Esophagus muscularis mucosa (tissue), 3 donors: ENCODE data around the gene NCLN.

Source experiments
- POLR2A ChIP-seq: fragments of 450-650 bp; IDR thresholded peaks from one replicate; pipeline ENCODE4 v1.6.1; 2017; ENCODE audit warnings: antibody characterized with exemption, moderate library complexity, mild to moderate bottlenecking, low read depth
- POLR2AphosphoS5 ChIP-seq, 2 donors: sonication (generic); formaldehyde crosslinking; IDR thresholded peaks; one replicate each; pipeline ENCODE4 v1.6.1; 2017; ENCODE audit warnings: antibody characterized with exemption in 2 of 2
- TF ChIP-seq, protein P1 (sequence below), 3 experiments: fragments of 200-600 bp in 2 of 3; fragments of 450-650 bp in 1 of 3; sonication (generic) in 2 of 3; IDR thresholded peaks; one replicate each; pipeline ENCODE4 v1.5.1; 2017 to 2019; ENCODE audit warnings: antibody characterized with exemption in 3 of 3, mild to moderate bottlenecking in 2 of 3, moderate library complexity in 1 of 3

DNA sequence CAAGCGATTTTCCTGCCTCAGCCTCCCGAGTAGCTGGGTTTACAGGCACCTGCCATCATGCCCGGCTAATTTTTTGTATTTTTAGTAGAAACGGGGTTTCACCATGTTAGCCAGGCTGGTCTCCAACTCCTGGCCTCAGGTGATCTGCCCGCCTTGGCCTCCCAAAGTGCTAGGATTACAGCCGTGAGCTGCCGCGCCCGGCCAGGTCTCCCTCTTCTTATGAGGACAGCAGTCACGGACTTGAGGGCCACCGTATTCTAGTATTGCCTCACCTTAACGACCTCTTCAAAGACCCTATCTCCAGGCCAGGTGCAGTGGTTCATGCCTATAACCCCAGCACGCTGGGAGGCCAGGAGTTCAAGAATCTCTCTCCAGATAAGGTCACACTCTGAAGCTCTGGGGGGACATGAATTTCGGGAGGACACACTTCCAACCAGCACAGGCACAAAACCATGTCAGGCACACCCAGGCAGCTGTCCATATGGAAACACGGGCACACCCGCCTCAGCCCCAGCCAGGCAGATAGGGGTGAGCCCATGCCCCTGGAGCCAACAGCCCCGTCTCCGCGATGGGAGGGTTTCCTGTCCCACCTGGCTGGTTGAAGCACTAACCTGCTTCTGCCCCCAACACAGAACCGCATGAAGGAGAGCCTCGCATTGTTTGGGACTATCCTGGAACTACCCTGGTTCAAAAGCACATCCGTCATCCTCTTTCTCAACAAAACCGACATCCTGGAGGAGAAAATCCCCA lies 28.5 kb upstream of the NCLN start:
- TF ChIP-seq, protein P1, sequence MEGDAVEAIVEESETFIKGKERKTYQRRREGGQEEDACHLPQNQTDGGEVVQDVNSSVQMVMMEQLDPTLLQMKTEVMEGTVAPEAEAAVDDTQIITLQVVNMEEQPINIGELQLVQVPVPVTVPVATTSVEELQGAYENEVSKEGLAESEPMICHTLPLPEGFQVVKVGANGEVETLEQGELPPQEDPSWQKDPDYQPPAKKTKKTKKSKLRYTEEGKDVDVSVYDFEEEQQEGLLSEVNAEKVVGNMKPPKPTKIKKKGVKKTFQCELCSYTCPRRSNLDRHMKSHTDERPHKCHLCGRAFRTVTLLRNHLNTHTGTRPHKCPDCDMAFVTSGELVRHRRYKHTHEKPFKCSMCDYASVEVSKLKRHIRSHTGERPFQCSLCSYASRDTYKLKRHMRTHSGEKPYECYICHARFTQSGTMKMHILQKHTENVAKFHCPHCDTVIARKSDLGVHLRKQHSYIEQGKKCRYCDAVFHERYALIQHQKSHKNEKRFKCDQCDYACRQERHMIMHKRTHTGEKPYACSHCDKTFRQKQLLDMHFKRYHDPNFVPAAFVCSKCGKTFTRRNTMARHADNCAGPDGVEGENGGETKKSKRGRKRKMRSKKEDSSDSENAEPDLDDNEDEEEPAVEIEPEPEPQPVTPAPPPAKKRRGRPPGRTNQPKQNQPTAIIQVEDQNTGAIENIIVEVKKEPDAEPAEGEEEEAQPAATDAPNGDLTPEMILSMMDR (IDR thresholded peaks at IDR 0.05) = no peak
- no peak for TF ChIP-seq POLR2AphosphoS5 (IDR thresholded peaks at IDR 0.05)
- no peak for TF ChIP-seq POLR2A
